Myocyte (in vitro differentiated cells): ENCODE data around the gene TNFRSF18. TPM values are rescaled to one million over a fixed set of nuclear protein-coding genes. Genes with fewer than 3 reads are reported as not detected.

Experiments
- DNase-seq: peaks from one replicate; pipeline ENCODE4 v3.0.0-alpha.2; 2012; ENCODE audit warnings: low read depth
- total RNA-seq: library from RNA; depleted of rRNA; stranded (reverse); fragments of >200 nt; gene quantifications from 2 replicates; pipeline ENCODE4 v1.2.3, GENCODE V29; 2014

Gene TNFRSF18
- total RNA-seq, 1 donor from 2014 or later: not detected

DNA sequence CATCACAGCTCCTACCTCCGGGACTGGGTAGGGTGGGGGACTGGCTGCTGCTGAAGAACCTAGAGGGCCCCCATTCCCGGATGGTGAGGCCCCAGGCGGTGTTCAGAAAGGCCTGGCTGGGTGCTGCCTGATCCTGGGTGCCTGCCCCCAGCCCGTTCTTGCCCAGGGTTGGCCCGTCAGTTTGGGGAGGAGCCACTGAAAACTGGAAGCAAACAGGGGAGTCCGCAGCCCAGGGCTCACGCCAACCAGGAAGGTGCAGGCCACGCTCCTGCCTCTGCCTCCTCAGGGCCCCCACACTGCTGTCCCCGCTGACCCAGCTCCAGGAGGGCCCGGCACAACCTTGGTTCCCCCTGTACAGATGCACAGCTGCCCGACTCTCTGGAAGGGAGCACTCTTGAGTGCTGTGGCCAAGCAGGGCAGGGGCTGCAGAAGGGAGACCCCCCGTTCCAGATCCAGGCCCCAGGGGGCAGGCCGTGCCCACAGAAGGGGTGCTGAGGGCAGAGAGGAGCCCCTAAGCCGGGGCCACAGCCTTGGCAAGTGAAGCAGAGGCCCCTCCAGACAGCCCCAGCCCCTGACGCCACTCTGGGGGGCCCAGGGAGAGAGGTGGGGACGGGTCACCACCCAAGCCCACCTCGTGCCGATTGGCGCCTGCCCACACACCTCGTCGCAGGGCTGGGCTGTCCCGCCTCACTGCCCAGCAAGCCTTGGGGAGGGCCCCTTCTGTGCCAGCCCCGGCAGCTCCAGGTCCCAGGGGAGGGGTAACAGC is 34.6 kb upstream of the TNFRSF18 start:
- DNase-seq: no peak

DNA sequence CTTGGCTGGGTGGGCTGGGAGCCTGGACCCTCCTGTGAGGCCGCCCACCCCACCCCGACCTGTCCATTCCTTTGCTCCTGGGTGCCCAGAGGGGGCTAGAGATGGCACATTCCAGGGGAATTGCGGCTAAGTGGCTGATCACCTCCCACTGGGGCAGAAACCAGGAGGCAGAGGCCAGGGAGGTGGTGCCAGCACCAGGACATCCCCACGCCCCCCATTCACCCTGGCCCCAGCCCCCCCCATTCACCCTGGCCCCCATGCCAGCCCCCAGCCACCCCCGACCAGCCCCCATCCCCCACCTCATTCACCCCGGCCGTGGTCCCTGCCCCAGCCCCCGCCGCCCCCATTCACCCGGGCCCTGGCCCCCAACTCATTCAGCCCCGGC is 33.9 kb upstream of the TNFRSF18 start:
- DNase-seq: no peak

DNA sequence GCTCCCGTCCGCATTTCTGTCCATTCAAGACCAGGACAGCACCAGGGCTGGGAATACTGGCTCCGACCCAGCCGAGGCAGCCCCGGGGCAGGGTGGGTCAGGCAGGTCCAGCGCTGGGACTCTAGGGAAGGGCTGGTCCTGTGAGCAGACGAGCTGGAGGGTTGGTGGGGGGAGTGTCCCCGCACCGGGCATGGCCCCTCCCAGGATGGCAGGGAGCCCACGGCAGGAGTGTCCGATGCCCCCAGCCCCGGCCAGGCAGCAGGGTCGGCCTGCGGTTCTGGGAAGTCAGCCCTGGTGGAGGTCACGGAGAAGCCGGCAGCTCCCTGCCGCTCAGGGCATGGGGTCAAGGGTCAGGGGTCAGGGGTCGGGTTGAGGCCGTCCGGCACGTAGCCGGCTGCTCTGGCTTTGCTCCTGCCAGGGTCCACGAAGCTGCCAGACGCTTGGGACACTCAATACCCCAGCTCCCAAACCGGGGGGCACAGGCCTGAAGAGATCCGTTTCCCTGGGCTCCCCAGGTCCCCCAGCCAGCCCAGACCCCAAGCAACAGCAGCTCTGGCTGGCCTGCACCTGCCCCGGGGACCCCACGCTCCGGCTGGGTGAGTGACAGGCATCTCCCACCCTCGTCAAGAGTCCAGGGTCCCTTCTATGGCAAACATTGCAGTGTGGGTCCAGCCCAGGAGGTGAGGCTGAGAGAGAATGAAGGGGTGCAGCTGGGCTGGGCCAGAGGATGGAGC is 33.4 kb upstream of the TNFRSF18 start:
- DNase-seq: no peak

DNA sequence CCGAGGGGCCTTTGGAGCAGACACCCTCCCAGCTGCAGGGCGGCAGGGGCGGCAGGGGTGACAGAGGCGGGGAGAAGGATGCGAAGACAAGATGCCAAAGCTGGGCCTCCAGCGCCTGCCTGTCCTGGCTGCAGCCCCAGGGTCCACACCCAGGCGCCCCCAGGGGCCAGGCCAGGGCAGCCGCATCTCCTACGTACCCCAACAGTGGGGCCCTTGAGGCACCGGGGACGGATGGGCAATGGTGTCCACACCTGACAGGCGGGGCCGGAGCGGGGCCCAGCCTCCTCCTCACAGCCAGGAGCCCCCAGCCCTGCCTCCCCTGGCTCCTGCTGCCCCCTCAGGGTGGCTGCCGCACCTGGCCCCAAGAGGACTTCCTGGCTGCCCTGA is 32.8 kb upstream of the TNFRSF18 start:
- DNase-seq: no peak

DNA sequence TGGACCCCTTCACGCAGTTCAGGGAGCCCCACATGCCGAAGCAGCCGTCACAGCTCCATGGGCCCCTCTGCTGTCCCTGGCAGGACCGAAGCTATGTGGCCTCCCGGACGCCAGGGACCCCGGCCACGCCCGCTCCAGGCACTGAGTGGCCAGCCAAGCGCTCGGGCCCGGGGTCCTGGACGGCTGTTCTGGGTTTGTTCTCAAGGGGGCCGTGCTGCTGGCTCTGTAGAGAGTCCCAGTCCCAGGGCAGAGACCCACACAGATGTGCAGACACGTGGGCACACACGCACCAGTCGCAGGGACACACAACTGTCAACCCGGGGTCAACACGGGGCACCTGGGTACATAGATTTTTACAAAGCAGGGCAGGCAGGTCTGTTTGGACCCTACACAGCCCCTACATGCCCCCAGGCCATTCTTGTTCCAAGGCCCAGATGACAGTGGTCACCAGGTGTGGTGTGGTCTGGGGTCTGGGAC is 32.3 kb upstream of the TNFRSF18 start:
- no peak for DNase-seq

DNA sequence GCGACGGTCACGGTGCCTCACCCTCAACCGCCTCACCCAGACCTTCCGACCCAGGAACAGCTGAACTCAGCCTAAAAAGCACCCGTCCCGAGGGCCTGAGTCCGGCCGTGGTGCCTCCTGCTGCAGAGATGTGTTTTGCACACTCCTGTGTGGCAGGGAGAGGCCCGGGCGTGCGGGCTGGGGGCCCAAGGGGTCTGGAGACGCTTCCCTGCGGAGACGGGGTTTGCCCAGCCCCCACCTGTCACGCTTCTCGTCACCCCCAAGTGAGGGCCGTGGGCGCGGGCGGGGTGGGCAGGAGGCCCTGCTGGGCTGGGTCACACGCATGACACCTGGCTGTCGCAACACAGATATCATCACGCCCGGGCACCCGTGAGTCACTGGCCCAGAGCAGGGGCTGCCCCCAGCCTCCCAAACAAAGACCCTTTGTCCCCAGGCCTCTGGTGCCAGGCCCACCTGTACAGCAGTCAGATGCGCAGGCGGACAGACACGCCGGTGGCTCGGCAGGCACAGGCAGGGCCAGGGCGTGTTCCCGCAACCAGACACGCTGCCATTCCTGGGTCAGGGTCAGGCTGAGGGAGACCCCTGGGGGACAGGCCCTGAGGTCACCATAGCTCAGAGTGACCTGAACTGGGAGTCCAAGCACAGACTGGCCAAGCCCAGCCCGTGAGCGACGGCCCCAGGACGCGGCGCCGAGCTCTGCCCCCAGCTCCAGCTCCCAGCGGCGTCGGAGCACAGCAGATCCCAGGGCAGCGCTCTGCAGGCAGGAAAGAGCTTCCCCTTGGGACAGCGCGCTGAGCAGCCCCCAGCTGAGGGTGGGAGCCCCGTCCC is 31.7 kb upstream of the TNFRSF18 start:
- DNase-seq: no peak

DNA sequence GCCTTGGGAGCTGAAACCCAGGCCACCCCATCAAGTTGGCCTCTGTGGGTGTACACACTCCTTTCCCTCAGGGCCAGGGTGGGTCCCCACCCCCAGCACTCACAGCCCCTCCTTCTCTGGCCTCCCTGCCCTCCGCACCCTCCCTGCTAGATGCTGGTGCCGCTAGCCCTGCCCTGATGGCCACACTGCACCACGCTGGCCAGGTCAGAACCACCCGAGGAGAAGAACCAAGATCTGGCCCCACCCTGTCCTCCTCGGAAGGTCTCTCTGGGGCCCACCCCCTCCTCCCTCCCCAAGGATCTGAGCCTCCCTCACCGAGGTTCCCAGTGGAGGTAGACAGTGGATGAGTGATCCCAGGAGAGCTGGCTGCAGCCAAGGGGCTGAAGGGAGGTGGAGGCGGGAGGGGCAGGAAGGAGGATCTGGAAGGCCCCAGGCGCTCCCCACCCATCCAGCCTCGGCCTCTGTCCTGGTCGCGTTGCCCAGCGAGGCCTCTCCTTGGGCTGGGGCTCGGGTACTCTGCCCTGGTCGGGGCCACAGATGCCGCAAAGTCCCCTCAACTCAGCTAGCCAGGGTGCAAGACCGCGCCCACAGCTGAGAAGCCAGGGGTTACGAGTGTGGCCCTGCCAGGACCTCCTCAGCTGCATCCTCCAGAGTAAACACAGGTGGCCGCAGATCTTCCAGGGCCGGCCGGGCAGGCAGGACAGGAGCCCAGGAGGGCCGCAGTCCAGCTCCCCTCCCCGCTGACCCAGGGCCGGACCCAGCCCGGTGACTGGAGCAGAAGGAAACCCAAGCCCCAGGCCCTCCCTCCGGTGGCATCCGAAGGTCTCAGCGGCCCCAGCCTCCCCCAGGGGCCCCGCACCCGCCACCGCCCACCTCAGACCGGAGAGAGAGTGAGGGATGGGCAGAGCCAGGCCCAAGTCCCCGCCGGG is 30.8 kb upstream of the TNFRSF18 start:
- DNase-seq: no peak

DNA sequence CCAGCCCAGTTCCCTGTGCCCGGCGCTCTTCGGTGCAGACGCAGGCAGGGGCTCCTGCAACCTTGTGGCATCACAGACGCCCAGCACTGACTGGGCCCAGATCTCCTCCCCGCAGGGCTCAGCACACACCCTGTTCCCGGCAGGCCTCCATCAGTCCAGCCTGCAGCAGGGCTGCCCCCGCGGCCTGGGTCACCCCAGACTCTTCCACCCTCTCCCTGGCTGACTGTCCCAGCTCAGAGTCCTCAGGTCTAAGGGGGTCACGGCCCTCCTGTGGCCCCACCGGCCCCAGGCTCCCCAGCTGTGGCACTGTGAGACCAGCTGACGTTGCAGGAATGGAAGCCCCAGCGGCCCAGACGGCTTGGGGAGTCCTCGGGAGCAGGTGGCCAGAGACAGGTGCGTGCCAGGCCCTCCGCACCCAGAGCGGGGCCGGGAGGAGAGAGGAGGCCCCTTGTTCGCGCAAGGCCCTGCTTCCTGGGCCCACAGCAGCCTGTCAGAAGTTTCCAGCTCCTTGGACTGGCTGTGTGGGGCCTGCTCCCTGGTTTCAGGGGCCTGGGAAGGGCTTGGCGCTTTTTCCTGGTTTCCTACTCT is 29.9 kb upstream of the TNFRSF18 start:
- peak; percentile 62 for DNase-seq

DNA sequence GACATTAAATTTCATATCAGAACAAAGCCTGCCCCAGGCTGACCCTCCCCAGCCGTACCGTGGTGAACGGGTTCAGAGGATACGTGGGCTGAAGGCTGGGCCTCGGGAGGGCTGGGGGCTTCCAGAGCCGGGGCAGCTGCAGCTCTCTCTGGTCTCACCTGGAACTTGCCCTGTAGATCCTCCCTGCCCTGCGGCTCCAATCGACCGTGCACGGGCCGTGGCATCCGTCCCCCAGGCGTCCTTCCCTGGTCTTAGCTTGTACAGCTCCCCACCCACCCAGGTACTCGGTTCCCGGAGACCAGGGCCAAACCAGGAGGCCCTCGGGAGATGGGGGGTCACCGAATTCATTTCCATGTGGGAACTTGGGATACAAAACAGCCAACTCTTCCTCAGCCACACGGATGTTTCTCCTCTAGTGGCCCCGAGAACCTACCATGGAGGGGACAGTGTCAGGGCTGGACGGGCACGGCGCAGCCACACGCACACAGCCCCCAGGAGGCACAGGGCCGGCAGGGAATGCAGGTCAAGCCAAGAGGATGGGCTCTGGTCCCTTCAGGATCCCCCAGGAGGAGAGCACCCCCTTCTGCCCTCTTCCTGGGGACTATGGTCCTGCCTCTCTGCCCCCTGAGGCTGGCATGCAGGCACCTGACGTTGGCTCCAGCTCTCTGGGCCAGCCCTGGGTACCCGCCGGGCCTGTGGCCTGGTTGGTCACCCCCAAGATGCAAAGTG is 28.8 kb upstream of the TNFRSF18 start:
- DNase-seq: no peak

DNA sequence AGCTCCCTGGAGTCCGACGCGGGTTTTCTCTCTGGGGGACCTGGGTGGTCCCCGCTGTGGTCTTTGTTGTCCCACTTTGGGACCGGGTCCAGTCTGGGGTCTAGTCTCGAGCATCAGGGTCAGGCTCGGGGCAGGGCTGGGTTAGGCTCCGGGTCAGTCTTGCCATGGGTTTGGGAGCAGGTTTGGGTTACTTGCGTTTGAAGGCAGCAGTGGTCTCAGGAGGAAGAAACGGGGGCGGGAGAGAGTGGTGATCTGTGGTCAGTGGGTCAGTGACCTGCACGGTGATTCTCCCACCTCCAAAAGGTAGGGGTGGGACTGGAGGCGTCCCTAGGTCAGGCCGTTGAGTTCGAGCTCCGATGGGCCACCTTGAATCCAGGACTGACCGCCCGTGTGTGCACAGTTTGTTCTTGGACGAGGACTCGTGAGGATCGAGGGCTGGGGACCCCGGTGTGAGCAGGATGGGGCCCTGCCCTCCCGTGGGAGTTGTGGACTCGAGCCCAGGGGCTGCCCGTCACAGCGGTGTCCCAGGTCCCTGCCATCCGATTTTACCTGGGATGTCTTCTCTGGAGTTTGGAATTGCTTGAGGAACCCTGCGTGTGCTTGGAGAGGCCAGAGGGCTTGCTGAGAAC is 27.9 kb upstream of the TNFRSF18 start:
- no peak for DNase-seq

DNA sequence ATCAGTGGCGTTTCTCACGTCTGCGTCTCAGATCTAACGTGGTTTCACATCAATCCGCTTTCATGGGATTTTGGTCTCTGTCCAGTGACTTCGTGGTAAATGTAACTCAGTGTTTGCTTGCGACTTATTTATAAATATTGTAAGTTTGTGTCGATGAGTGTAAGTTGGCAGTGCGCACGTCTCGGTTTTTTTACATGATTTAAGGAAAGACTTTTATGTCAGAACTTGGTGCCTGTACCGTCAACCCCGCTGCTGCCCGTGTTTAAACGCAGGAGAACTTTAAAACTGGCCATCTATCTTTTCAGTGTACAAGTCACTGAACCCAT is 27.1 kb upstream of the TNFRSF18 start:
- DNase-seq: no peak

DNA sequence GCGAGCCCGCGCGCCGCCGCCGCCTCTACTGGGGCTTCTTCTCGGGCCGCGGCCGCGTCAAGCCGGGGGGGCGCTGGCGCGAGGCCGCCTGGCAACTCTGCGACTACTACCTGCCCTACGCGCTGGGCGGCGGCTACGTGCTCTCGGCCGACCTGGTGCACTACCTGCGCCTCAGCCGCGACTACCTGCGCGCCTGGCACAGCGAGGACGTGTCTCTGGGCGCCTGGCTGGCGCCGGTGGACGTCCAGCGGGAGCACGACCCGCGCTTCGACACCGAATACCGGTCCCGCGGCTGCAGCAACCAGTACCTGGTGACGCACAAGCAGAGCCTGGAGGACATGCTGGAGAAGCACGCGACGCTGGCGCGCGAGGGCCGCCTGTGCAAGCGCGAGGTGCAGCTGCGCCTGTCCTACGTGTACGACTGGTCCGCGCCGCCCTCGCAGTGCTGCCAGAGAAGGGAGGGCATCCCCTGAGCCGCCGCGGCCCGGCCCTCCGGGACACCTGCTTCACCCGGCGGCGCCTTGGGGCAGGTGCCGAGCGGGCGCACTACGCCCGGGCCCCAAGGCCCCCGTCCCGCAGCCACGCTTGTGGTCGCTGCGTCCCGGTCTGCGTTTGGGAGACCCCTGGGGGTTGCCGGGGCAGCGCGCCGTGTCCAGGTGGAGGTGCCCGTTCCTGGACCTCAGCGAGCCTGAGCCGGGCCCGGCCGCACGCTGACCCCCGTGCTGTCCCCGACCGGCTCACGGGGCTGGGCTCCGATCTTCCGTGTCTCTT is 26.6 kb upstream of the TNFRSF18 start:
- no peak for DNase-seq

DNA sequence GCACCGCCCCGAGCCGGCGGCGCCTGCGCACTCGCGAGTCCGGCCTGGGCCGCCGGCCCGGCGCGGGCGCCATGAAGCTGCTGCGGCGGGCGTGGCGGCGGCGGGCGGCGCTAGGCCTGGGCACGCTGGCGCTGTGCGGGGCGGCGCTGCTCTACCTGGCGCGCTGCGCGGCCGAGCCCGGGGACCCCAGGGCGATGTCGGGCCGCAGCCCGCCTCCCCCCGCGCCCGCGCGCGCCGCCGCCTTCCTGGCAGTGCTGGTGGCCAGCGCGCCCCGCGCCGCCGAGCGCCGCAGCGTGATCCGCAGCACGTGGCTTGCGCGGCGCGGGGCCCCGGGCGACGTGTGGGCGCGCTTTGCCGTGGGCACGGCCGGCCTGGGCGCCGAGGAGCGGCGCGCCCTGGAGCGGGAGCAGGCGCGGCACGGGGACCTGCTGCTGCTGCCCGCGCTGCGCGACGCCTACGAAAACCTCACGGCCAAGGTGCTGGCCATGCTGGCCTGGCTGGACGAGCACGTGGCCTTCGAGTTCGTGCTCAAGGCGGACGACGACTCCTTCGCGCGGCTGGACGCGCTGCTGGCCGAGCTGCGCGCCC is 25.9 kb upstream of the TNFRSF18 start, which contains the start of gene B3GALT6:
TSS of gene B3GALT6 (plus strand) at position 30 of the 588 bp plus-strand sequence. CDS start at position 72, 42 bp downstream.
- DNase-seq: no peak

DNA sequence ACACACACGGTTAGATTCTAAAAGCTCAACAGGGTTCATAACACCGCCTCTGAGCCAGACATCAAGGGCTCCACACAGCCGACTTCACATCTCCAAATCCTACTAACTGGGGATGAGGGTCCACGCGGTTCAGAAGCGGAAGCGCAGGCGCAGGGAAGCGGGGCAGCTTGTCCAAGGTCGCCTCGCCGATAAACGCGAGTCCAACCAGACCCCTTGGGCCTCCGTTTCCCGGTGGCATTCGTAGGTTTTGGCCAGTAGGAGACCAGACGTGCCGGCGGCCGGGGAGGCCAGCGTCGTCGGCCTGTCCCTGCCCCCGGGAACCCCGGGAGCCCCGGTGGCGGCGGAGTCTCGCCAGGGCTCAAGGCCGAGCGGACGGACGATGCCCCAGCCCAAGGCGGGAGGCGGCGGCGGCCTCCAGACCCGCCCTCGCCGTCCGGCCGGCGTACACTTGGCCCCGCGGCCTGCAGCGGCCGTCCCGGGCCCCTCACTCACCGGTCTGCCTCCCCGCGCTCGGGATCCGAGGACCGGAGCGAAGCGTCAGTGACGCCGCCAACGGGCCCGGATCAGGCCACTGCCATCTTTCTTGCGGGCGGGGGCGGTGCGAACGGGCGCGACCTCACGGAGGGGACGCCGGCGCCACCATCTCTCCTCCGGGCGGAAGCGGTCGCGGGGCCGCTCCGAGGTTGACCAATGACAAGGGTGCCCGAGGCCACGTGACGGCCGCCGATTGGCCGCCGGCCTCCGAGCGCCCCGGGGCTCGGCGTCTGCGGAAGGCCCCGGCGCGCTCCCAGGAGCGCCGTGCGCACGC is 25.2 kb upstream of the TNFRSF18 start, which contains the start of gene SDF4:
TSS of gene SDF4 (minus strand) at position 602 of the 808 bp plus-strand sequence. CDS start 3,229 bp downstream, outside the sequence.
- DNase-seq: peak; percentile 96

DNA sequence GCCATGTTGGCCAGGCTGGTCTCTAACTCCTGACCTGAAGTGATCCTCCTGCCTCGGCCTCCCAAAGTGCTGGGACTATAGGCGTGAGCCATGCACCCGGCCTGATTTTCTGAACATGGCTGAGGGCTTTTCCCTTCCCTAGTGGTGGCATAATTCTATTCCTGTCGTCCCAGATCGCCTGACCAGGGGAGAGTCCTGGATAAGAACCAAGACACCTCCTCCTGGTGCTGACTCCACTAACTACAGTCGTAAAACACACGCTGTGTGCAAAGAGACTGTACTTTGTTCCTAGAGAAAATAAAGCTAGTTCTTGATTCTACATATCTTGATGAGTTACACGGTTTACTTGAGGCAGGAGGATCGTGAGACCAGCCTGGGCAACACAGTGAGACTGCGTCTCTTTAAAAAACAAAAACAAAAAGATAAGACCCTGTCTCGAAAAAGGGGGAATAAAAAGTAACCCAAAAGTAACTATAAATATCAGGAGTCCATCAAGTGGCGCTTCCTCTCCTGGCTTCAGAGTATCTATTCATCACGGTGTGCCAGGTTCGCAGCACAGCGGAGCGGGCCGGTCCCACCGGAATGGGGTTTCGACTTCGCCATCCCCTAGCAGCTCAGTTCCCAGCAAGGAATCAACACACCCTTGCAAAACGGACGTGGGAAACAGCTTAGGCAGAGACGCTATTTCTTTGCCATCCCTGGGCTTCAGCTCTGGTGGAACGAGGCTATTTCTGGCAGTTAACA is 24.4 kb upstream of the TNFRSF18 start:
- peak; percentile 78 for DNase-seq

DNA sequence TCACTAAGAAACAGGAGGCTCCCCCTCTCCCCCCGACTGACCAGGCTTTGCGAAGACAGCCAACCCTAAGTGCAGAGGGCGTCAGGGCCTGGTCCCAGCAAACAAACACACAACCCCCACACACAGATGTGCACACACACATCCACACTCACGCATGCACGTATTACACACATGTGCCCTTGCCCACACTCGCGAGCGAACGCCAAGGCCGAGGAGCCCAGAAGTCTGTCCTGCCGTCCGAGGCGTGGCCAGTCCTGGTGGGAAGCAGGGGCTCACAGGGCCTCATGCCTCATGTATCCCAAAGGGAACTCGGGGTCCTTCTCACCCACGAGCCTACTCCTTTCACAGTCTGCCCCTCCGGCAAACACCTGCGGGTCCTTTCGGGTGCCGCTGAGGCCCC is 23.4 kb upstream of the TNFRSF18 start:
- no peak for DNase-seq
